Inferior parietal cortex (tissue), 1 donor: ENCODE measurements around the gene FBXO10.
"Not testable (repeated sequence)": the region's sequence is repeated elsewhere in the genome, so short reads cannot be mapped to it uniquely, and the experiment has no call there.

Source experiments
- DNase-seq: peaks from one replicate; pipeline ENCODE4 v3.0.0-alpha.2; 2016; ENCODE audit errors: extremely low spot score

The FBXO10 gene

GRCh38 chr9:37477987-37478619, 98.1 kb downstream of the FBXO10 start:
- DNase-seq = not testable (repeated sequence)

GRCh38 chr9:37477443-37477842, 98.7 kb downstream of the FBXO10 start:
- DNase-seq = not testable (repeated sequence)

- no peak for DNase-seq
Measured at GRCh38 chr9:37476930-37477329, 99.2 kb downstream of the FBXO10 start.

GRCh38 chr9:37474438-37474837, 101.7 kb downstream of the FBXO10 start:
- DNase-seq = no peak

GRCh38 chr9:37473982-37474381, 102.2 kb downstream of the FBXO10 start:
- DNase-seq = not testable (repeated sequence)

GRCh38 chr9:37471942-37472684, 104.1 kb downstream of the FBXO10 start:
- peak; percentile 61 for DNase-seq

- no peak for DNase-seq
Measured at GRCh38 chr9:37468620-37469019, 107.6 kb downstream of the FBXO10 start.

- DNase-seq = not testable (repeated sequence)
Measured at GRCh38 chr9:37467530-37467929, 108.7 kb downstream of the FBXO10 start.

- peak; percentile 61 for DNase-seq
Measured at GRCh38 chr9:37466037-37466709, 110.0 kb downstream of the FBXO10 start.

- peak; percentile 100 for DNase-seq
Measured at GRCh38 chr9:37465249-37466036, 110.7 kb downstream of the FBXO10 start, which contains the start of gene ZBTB5. Gene ZBTB5, minus strand, starts transcription at chr9:37465450. Its CDS starts 22,899 bp downstream, at chr9:37442551.

- DNase-seq = no peak
Measured at GRCh38 chr9:37464426-37465248, 111.5 kb downstream of the FBXO10 start.

- DNase-seq = no peak
Measured at GRCh38 chr9:37464006-37464405, 112.2 kb downstream of the FBXO10 start.
